ENCODE results near the gene AAMDC. TPM values are rescaled to one million over a fixed set of nuclear protein-coding genes. Genes with fewer than 3 reads are reported as not detected.

Gene AAMDC
- polyA plus RNA-seq, 1 donor from 2014 or later: 16.9 TPM

Other genes with a start within 250 kb of the AAMDC start
- 0.48 TPM for gene AQP11, start 231.2 kb upstream of the AAMDC start, polyA plus RNA-seq
- gene CLNS1A, start 183.3 kb upstream of the AAMDC start, polyA plus RNA-seq: 100 TPM
- gene RSF1, start 422 bp upstream of the AAMDC start, polyA plus RNA-seq: 57.0 TPM
- gene INTS4, start 173.5 kb downstream of the AAMDC start, polyA plus RNA-seq: 34.6 TPM
- gene KCTD14, start 202.1 kb downstream of the AAMDC start, polyA plus RNA-seq: 0.30 TPM
- gene THRSP, start 242.7 kb downstream of the AAMDC start, polyA plus RNA-seq: not detected

Measured in IgD-negative memory B cell (primary cell).